Retinal pigment epithelial cell (primary cell): ENCODE measurements around the gene SPOCK3.

Experiments used
- DNase-seq: peaks from one replicate; pipeline ENCODE4 v3.0.0-alpha.2; 2010; ENCODE audit warnings: low read depth
- H3K4me3 ChIP-seq: 2 replicates; pipeline ENCODE4 v1.5.1; 2011; ENCODE audit warnings: mild to moderate bottlenecking, low read length, control low read depth, moderate library complexity
- TF ChIP-seq, protein P1 (sequence below): conservative IDR thresholded peaks from 2 replicates; pipeline ENCODE4 v1.5.1; 2011; ENCODE audit warnings: low read depth, low read length, control low read depth, inconsistent platforms

The SPOCK3 gene

DNA sequence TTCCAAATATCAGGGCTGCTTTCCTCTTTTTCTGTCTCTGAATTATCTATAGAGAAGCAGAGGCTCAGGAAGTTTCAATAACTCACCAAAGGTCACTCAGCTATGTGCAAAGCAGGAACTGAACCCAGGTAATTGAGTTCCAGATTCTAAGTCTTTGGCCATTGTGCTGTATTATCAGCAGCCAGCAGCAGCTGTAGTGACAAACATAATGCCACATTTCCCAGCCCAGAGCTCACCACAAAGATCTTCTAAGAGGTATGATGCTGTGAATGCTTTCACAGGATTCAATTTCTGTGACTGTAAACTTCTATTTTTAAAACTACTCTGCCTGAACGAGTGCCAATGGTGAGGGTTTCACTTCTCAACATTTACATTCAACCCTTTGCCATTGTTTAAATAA lies 56.4 kb downstream of the SPOCK3 start:
- no peak for DNase-seq
- H3K4me3 ChIP-seq: no peak overlapping the region
- TF ChIP-seq, protein P1, sequence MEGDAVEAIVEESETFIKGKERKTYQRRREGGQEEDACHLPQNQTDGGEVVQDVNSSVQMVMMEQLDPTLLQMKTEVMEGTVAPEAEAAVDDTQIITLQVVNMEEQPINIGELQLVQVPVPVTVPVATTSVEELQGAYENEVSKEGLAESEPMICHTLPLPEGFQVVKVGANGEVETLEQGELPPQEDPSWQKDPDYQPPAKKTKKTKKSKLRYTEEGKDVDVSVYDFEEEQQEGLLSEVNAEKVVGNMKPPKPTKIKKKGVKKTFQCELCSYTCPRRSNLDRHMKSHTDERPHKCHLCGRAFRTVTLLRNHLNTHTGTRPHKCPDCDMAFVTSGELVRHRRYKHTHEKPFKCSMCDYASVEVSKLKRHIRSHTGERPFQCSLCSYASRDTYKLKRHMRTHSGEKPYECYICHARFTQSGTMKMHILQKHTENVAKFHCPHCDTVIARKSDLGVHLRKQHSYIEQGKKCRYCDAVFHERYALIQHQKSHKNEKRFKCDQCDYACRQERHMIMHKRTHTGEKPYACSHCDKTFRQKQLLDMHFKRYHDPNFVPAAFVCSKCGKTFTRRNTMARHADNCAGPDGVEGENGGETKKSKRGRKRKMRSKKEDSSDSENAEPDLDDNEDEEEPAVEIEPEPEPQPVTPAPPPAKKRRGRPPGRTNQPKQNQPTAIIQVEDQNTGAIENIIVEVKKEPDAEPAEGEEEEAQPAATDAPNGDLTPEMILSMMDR: no peak

DNA sequence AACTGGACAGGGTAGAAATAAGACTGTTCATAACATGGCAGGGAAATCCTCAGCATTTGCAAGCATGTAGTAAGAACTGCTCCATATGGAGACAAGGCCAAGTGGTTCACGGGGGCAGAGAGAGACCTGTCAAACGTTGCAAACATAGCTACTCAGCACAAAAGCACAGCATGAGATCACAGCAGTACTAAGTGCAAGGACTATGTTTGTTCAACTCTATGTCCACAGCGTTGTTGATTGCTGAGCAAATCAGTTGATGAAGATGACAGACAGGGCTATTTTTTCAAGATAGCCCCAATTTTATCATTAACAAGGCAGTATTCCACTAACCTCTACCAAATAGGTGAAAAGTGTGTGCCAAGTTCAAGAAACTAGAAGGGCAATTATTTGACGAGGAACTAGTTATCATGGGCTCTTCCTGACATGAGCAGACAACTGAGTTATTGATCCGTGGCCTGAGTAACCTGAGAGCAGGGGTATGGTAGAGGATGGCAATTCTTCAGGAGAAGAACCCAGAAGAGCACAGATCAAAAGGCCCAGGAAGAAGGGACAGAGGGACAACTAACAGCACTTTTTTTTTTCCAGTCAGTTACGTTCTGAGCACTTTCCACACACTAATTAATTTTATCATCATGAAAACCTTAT lies 57.4 kb downstream of the SPOCK3 start:
- no peak overlapping the region for H3K4me3 ChIP-seq
- TF ChIP-seq, protein P1: no peak
- DNase-seq: no peak

DNA sequence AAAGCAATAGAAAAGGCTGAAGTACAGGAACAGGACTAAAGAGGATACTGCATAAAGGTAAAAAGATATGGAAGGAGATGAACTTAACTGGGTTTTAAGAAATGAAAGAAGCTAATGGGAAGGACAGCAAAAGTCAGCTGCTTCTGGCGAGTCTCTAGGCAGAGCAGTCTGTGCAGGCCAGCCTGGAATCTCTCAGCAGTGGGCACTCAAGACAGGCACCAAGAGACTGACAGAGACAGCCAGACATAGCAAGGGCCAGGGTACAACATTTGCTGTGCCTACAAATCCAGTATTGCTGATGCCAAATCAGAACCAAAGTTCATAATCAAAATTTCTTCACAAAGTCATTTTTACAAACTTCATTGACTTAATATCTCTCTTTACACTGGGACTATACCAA lies 62.4 kb downstream of the SPOCK3 start:
- no peak for DNase-seq
- TF ChIP-seq, protein P1: no peak

DNA sequence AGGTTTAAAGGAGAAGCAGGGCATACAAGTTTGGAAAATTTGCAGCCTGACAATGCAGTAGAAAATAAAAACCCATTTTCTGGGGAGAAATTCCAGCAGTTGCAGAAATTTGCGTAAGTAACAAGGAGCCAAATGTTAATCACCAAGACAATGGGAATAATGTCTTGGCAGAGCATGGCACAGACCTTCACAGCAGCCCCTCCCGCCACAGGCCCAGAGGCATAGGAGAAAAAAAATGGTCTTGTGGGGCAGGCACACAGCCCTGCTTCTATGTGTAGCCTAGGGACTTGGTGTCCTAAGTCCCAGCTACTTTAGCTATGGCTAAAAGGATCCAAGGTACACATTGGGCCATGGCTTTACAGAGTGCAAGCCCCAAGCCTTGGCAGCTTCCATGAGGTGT lies 65.7 kb downstream of the SPOCK3 start:
- DNase-seq: no peak
- TF ChIP-seq, protein P1: no peak
- no peak overlapping the region for H3K4me3 ChIP-seq

More for the DNA sequence above, 62.4 kb downstream of the SPOCK3 start:
- no peak overlapping the region for H3K4me3 ChIP-seq

DNA sequence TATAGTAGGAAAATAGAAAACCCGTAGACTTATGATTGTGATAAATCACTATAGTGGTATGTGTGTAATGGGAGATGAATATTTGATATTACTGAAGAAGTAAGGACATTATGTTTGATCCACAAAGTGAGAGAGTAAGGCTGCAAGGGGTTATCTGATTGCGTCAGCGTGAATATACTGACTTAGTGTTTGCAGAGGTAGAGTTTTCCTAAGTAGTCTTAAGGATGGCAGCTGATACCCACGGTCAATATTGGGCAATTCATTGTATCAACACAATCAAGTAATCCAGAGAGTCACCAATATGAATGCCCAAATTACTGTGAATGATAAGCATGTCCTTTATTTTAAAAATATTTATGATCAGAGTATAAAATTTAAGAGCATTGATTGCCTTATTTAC lies 83.7 kb downstream of the SPOCK3 start:
- TF ChIP-seq, protein P1: no peak
- no peak overlapping the region for H3K4me3 ChIP-seq
- no peak for DNase-seq

DNA sequence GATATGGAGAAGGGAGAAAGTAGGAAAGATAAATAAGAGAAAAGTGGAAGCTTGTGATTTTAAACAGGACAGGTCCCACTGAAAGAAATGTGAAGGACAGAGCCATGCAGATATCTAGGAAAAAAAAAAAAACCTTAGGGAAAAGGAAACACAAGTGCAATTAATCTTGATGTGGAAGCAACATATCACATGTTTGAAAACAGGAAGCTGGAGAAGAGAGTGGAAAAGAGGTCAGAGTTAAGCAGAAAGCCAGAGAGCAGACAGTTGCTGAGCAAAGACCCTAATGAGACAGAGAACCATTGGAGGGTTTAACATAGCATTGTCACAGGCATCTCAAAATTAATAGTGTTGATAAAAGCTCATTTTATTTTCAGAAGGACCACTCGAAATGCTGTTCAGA lies 89.7 kb downstream of the SPOCK3 start:
- no peak for DNase-seq
- TF ChIP-seq, protein P1: no peak

DNA sequence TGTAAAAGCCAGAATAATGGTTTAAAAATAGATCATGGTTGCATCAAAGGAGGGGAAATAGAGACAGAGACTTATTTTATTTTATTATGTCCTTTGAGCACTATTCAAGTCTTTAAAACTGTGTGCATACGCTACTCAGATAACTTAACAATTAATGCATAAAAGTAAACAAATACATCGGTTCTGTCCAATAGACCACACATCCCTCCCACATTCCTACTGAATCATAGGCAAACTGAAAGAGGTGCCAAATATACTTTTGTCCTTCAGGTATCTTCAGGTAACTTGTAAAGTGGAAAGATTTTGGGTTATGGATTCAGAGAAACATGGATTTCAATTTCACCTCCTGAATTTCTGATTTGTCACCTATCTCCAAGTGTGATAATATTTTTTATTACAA lies 91.3 kb downstream of the SPOCK3 start:
- H3K4me3 ChIP-seq: no peak overlapping the region
- TF ChIP-seq, protein P1: no peak
- no peak for DNase-seq

More for the DNA sequence above, 89.7 kb downstream of the SPOCK3 start:
- H3K4me3 ChIP-seq: no peak overlapping the region
